ENCODE results near the gene FRY.
A peak's percentile ranks its signal among the peaks of the same experiment; 100 is the strongest.

The FRY gene

DNA sequence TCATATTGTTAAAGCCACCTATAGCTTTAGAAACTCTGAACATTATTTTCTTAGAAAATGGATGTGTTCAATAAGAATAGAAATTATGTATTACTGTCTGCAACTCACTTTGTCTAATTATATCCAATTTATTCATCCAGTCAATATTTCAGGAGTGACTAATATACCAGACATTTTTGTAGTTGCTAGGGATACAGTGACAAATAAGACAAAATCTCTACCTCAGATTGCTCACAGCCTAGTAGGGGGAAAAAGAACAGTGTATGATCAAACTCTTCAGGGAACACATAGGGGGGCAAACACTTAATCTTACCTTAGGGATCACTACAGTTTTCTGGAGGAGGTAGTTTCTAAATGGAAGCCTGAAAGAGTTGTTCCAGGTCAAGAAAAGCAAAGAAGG lies 292.3 kb downstream of the FRY start:
- peak; percentile 14 for DNase-seq (ENCODE audit: insufficient read length, low spot score)
- FAIRE-seq, result no peak
- TF ChIP-seq POLR2A (IDR thresholded peaks at IDR 0.05; ENCODE audit: low read depth, low read length), result no peak

- no peak for TF ChIP-seq POLR2A (IDR thresholded peaks at IDR 0.05; ENCODE audit: low read depth, low read length)
- DNase-seq (ENCODE audit: insufficient read length, low spot score), result no peak
- FAIRE-seq, result no peak
Observed at GRCh38 chr13:32330441-32330840, 298.9 kb downstream of the FRY start.

GRCh38 chr13:32334671-32335070 lies 303.1 kb downstream of the FRY start:
- TF ChIP-seq POLR2A (IDR thresholded peaks at IDR 0.05; ENCODE audit: low read depth, low read length), result no peak
- no peak for FAIRE-seq
- no peak for DNase-seq (ENCODE audit: insufficient read length, low spot score)

- FAIRE-seq, result no peak
- TF ChIP-seq POLR2A (IDR thresholded peaks at IDR 0.05; ENCODE audit: low read depth, low read length), result no peak
- no peak for DNase-seq (ENCODE audit: insufficient read length, low spot score)
Observed at GRCh38 chr13:32340914-32341313, 309.3 kb downstream of the FRY start.

DNA sequence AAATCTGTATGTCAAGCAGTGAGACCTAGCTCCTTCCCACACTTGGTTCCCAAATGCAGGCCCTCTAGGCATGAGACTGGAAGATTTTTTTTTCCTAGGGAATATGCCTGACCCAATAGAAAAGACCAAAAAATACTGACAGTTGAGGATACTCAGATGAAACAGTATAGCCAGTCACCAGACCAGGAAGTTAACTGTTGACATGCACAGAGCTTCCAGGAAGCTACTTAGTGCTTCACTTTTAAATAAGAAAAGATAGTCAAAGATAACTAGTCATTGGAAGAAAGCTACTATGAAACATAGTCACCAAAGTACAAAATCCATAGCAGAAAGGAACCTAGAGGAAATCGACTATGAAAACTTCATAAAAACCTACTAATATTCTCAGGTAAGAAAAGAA lies 316.1 kb downstream of the FRY start:
- FAIRE-seq, result no peak

More for the DNA sequence above, 316.1 kb downstream of the FRY start:
- no peak for TF ChIP-seq POLR2A (IDR thresholded peaks at IDR 0.05; ENCODE audit: low read depth, low read length)
- DNase-seq (ENCODE audit: insufficient read length, low spot score), result no peak

Measured in H54 (cell line).